GM12878 (cell line): ENCODE results near the gene ITGA1.

ENCODE experiments used
- CHD1 ChIP-seq: IDR thresholded peaks from 2 replicates; pipeline ENCODE4 v1.6.1; 2012; ENCODE audit warnings: low read depth, low read length, improper control_type of control experiment
- CHD2 ChIP-seq: IDR thresholded peaks from 2 replicates; pipeline ENCODE4 v1.6.1; 2011; ENCODE audit warnings: low read depth, low read length, improper control_type of control experiment, borderline replicate concordance
- JUNB ChIP-seq: IDR thresholded peaks from 2 replicates; pipeline ENCODE4 v1.6.1; 2016; ENCODE audit warnings: antibody characterized with exemption, mild to moderate bottlenecking
- TF ChIP-seq, protein P1 (sequence below): IDR thresholded peaks from 2 replicates; pipeline ENCODE4 v1.6.1; 2011; ENCODE audit warnings: low read depth, mild to moderate bottlenecking, low read length, moderate library complexity, borderline replicate concordance; ENCODE audit errors: extremely low read depth

DNA sequence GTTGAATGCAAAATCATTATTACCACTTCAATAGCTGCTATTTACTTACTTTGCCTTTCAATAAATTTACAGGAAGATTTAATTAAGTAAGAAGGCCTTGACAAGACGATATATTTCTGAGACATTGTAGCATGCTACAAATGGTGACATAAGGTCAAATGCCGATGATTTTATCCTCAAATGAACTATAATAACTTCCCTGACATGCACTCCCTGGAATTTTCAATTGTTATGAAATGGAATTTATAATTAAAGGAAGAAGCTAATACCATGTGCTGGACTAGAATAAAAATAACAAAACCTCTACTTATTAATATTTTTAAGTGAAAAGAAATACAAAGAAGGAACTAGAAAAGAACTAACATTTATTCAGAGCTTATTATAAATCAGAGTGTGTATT is 30.2 kb upstream of the ITGA1 start:
- TF ChIP-seq CHD2 (no peak), CHD1 (no peak), JUNB (no peak)
- TF ChIP-seq, protein P1, sequence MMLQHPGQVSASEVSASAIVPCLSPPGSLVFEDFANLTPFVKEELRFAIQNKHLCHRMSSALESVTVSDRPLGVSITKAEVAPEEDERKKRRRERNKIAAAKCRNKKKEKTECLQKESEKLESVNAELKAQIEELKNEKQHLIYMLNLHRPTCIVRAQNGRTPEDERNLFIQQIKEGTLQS = no peak
